HCT116 (cell line): ENCODE measurements around the gene VAPA.

Experiments
- CBX3 ChIP-seq: IDR thresholded peaks from 2 replicates; pipeline ENCODE4 v1.6.1; 2012; ENCODE audit warnings: low read depth
- CTCF ChIP-seq, 3 experiments: fragments of 200-600 bp in 1 of 3; sonication (generic) in 1 of 3; IDR thresholded peaks in 2 of 3; conservative IDR thresholded peaks in 1 of 3; 2 replicates each; pipeline ENCODE4 v1.5.1; 2012 to 2017; ENCODE audit warnings: low read depth in 2 of 3, low read length in 2 of 3, antibody characterized with exemption in 1 of 3, borderline replicate concordance in 1 of 3, control low read depth in 1 of 3, mild to moderate bottlenecking in 1 of 3, mixed read lengths in 1 of 3, mixed run types in 1 of 3, moderate library complexity in 1 of 3; ENCODE audit not compliant: insufficient read depth in 1 of 3
- EGR1 ChIP-seq: IDR thresholded peaks from 2 replicates; pipeline ENCODE4 v1.6.1; 2012; ENCODE audit warnings: low read depth
- EZH2 ChIP-seq: fragments of 200-600 bp; sonication (generic); IDR thresholded peaks from 2 replicates; pipeline ENCODE4 v1.6.1; 2017; ENCODE audit warnings: antibody characterized with exemption, mixed run types
- EZH2phosphoT487 ChIP-seq: fragments of 200-600 bp; IDR thresholded peaks from 2 replicates; pipeline ENCODE4 v1.6.1; 2018; ENCODE audit warnings: antibody characterized with exemption, borderline replicate concordance
- MAX ChIP-seq: IDR thresholded peaks from 2 replicates; pipeline ENCODE4 v1.6.1; 2012
- POLR2A ChIP-seq: IDR thresholded peaks from 2 replicates; pipeline ENCODE4 v1.7.0; 2011; ENCODE audit warnings: borderline replicate concordance; ENCODE audit not compliant: insufficient read depth, insufficient read length; ENCODE audit errors: extremely low read depth
- REST ChIP-seq: IDR thresholded peaks from 2 replicates; pipeline ENCODE4 v1.6.1; 2012; ENCODE audit warnings: low read depth
- SP1 ChIP-seq: IDR thresholded peaks from 2 replicates; pipeline ENCODE4 v1.6.1; 2012; ENCODE audit warnings: low read depth

- no peak for TF ChIP-seq CTCF (IDR thresholded peaks at IDR 0.05 in 2 of 3, conservative IDR thresholded peaks at IDR 0.05 in 1 of 3; ENCODE audit: borderline replicate concordance in 1 of 3, insufficient read depth in 1 of 3, low read depth in 2 of 3, low read length in 2 of 3)
- TF ChIP-seq EZH2 = no peak
- TF ChIP-seq EGR1 = no peak
- no peak for TF ChIP-seq CBX3
- no peak for TF ChIP-seq MAX
- TF ChIP-seq REST = no peak
- TF ChIP-seq EZH2phosphoT487 = no peak
- TF ChIP-seq POLR2A = no peak
- TF ChIP-seq SP1 = no peak
These were observed 33.4 kb downstream of the VAPA start for GRCh38 chr18:9947248-9947647.
